ENCODE data around the gene PLG. TPM values are rescaled to one million over a fixed set of nuclear protein-coding genes. Genes with fewer than 3 reads are reported as not detected.
"Not testable (repeated sequence)": the region's sequence is repeated elsewhere in the genome, so short reads cannot be mapped to it uniquely, and the experiment has no call there.

Gene PLG
- total RNA-seq, 1 donor from 2014 or later: 1.9 TPM

GRCh38 chr6:160781298-160781697 is 79.3 kb downstream of the PLG start:
- Mint-ChIP-seq H3K4me1 (ENCODE audit: low read depth) (peaks cover 2% of the 10 kb centered on the region), H3K27ac (no peak overlapping the region), H3K36me3 (ENCODE audit: insufficient read depth) (no peaks in the 10 kb centered on the region), H3K27me3 (no peaks in the 10 kb centered on the region), H3K9me3 (ENCODE audit: low read depth) (peaks cover 7% of the 10 kb centered on the region), H3K4me3 (ENCODE audit: low read depth) (no peak overlapping the region)
- DNase-seq (ENCODE audit: low spot score, unreplicated experiment): no peak
- no peak for TF ChIP-seq CTCF (IDR thresholded peaks at IDR 0.05; ENCODE audit: unreplicated experiment)

- Mint-ChIP-seq H3K9me3 (ENCODE audit: low read depth) (peaks cover 7% of the 10 kb centered on the region), H3K4me3 (ENCODE audit: low read depth) (no peak overlapping the region), H3K4me1 (ENCODE audit: low read depth) (peaks cover 2% of the 10 kb centered on the region), H3K27ac (no peak overlapping the region), H3K36me3 (ENCODE audit: insufficient read depth) (no peaks in the 10 kb centered on the region), H3K27me3 (no peaks in the 10 kb centered on the region)
- no peak for TF ChIP-seq CTCF (IDR thresholded peaks at IDR 0.05; ENCODE audit: unreplicated experiment)
- DNase-seq (ENCODE audit: low spot score, unreplicated experiment): no peak
Observed at GRCh38 chr6:160782228-160782627, 80.2 kb downstream of the PLG start.

- no peak for DNase-seq (ENCODE audit: low spot score, unreplicated experiment)
- Mint-ChIP-seq H3K4me3 (ENCODE audit: low read depth) (no peak overlapping the region), H3K27me3 (no peaks in the 10 kb centered on the region), H3K27ac (no peak overlapping the region), H3K4me1 (ENCODE audit: low read depth) (peaks cover 3% of the 10 kb centered on the region), H3K36me3 (ENCODE audit: insufficient read depth) (no peaks in the 10 kb centered on the region), H3K9me3 (ENCODE audit: low read depth) (peaks cover 7% of the 10 kb centered on the region)
- TF ChIP-seq CTCF (IDR thresholded peaks at IDR 0.05; ENCODE audit: unreplicated experiment): no peak
Observed at GRCh38 chr6:160783741-160784140, 81.7 kb downstream of the PLG start.

- not testable (repeated sequence) for DNase-seq (ENCODE audit: low spot score, unreplicated experiment); H3K4me3 Mint-ChIP-seq (ENCODE audit: low read depth); H3K27me3 Mint-ChIP-seq; H3K4me1 Mint-ChIP-seq (ENCODE audit: low read depth); H3K36me3 Mint-ChIP-seq (ENCODE audit: insufficient read depth); H3K9me3 Mint-ChIP-seq (ENCODE audit: low read depth); H3K27ac Mint-ChIP-seq
Observed at GRCh38 chr6:160788126-160788525, 86.1 kb downstream of the PLG start.

DNA sequence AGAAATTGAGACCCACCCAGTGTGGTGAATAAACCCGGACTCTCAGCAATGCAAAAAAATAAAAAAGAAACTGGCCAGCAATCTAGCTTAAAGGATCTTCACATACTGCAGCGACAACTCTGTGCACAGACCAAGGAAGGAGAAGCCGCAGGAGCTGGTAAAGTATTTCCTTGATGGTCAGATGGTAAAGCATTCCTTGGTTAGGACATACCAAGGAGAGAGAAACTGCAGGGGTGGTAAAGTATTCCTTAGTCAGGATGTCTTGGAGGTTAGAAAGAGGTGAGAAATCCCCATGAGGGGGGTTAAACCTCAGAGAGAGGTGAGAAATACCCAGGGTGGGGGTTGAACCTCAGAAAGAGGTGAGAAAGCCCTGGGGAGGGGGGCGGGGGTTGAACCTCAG is 86.8 kb downstream of the PLG start:
- no peaks in the 10 kb centered on the region for H3K27me3 Mint-ChIP-seq
- DNase-seq (ENCODE audit: low spot score, unreplicated experiment): no peak
- peaks cover 1% of the 10 kb centered on the region for H3K4me1 Mint-ChIP-seq (ENCODE audit: low read depth)
- H3K4me3 Mint-ChIP-seq (ENCODE audit: low read depth): no peak overlapping the region
- TF ChIP-seq CTCF (IDR thresholded peaks at IDR 0.05; ENCODE audit: unreplicated experiment): no peak
- H3K36me3 Mint-ChIP-seq (ENCODE audit: insufficient read depth): no peaks in the 10 kb centered on the region
- H3K27ac Mint-ChIP-seq: no peak overlapping the region
- H3K9me3 Mint-ChIP-seq (ENCODE audit: low read depth): no peaks in the 10 kb centered on the region

DNA sequence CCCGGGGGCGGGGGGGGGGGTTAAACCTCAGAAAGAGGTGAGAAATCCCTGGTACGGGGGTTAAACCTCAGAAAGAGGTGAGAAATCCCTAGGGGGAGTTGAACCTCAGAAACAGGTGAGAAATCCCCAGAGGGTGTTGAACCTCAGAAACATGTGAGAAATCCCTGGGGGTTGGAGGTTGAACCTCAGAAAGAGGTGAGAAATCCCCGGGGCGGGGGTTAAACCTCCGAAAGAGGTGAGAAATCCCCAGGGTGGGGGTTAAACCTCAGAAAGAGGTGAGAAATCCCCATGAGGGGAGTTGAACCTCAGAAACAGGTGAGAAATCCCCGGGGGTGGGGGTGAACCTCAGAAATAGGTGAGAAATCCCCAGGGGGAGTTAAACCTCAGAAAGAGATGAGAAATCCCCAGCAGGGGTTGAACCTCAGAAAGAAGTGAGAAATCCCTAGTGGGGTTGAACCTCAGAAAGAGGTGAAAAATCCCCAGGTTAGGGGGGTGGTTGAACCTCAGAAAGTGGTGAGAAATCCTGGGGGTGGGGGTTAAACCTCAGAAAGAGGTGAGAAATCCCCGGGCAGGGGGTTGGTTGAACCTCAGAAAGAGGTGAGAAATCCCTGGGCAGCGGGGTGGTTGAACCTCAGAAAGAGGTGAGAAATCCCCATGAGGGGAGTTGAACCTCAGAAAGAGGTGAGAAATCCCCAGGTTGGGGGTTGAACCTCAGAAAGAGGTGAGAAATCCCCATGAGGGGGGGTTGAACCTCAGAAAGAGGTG is 87.4 kb downstream of the PLG start:
- Mint-ChIP-seq H3K27ac (no peak overlapping the region), H3K36me3 (ENCODE audit: insufficient read depth) (no peaks in the 10 kb centered on the region), H3K9me3 (ENCODE audit: low read depth) (no peaks in the 10 kb centered on the region), H3K27me3 (no peaks in the 10 kb centered on the region), H3K4me1 (ENCODE audit: low read depth) (peaks cover 1% of the 10 kb centered on the region), H3K4me3 (ENCODE audit: low read depth) (no peak overlapping the region)
- DNase-seq (ENCODE audit: low spot score, unreplicated experiment): no peak
- TF ChIP-seq CTCF (IDR thresholded peaks at IDR 0.05; ENCODE audit: unreplicated experiment): no peak

All from progenitor cell of endocrine pancreas (in vitro differentiated cells).